B cell (primary cell): ENCODE results near the gene LMO7. TPM values are rescaled to one million over a fixed set of nuclear protein-coding genes. Genes with fewer than 3 reads are reported as not detected.

Experiments
- ATAC-seq: fragments of 200-7000 bp; cut with Tn5 transposase; one replicate; pipeline ENCODE4 v1.10.0; 2021; ENCODE audit warnings: low read depth, mild to moderate bottlenecking, moderate number of reproducible peaks, moderate library complexity
- CTCF ChIA-PET: fragments of 350-600 bp; sonication (Branson Sonifier 250); formaldehyde crosslinking; loops from one replicate; lab custom pipeline; 2021; ENCODE audit warnings: antibody characterized with exemption, inconsistent platforms; lab: Charles Lee
- POLR2A ChIA-PET: fragments of 350-600 bp; sonication (Branson Sonifier 250); formaldehyde crosslinking; loops from one replicate; lab custom pipeline; 2021; ENCODE audit warnings: antibody characterized with exemption; lab: Charles Lee
- DNase-seq: peaks from one replicate; pipeline ENCODE4 v3.0.0; 2013
- H2AFZ ChIP-seq: 2 replicates; pipeline ENCODE4 v1.6.1; 2012; ENCODE audit warnings: mild to moderate bottlenecking, low read depth, low read length; ENCODE audit not compliant: insufficient read depth, poor library complexity, severe bottlenecking
- H3K27ac ChIP-seq, 2 donors: 1 replicate in 1 of 2; 2 replicates in 1 of 2; pipeline ENCODE4 v1.5.1; 2012 to 2013; ENCODE audit warnings: low read length in 2 of 2, mild to moderate bottlenecking in 2 of 2, moderate library complexity in 1 of 2
- H3K27me3 ChIP-seq, 4 experiments: fragments of 200-600 bp in 1 of 4; sonication (generic) in 1 of 4; replicated peaks in 1 of 4; 1 replicate in 2 of 4; 2 replicates in 2 of 4; pipeline versions ENCODE4 v1.6.1 to v1.7.0; 2013 to 2016; ENCODE audit warnings: low read length in 3 of 4, mild to moderate bottlenecking in 2 of 4, mixed read lengths in 1 of 4, moderate library complexity in 1 of 4; ENCODE audit not compliant: insufficient read depth in 4 of 4, control insufficient read depth in 3 of 4; ENCODE audit errors: control extremely low read depth in 1 of 4
- H3K36me3 ChIP-seq, 2 experiments: replicated peaks in 1 of 2; 1 replicate in 1 of 2; 2 replicates in 1 of 2; pipeline versions ENCODE4 v1.6.1 to v1.7.1; 2013; ENCODE audit warnings: low read length in 1 of 2; ENCODE audit not compliant: insufficient read depth in 2 of 2, control insufficient read depth in 1 of 2; ENCODE audit errors: control extremely low read depth in 1 of 2, extremely low read depth in 1 of 2
- H3K4me1 ChIP-seq, 2 donors: fragments of 200-600 bp in 1 of 2; sonication (generic) in 1 of 2; 1 replicate in 1 of 2; 2 replicates in 1 of 2; pipeline versions ENCODE4 v1.5.1 to v1.6.1; 2013 to 2017; ENCODE audit warnings: low read length in 2 of 2; ENCODE audit not compliant: control insufficient read depth in 2 of 2, insufficient read depth in 2 of 2
- H3K4me2 ChIP-seq: replicated peaks from 2 replicates; pipeline ENCODE3; 2012; ENCODE audit warnings: mild to moderate bottlenecking, low read depth, low read length; ENCODE audit not compliant: poor library complexity, severe bottlenecking
- H3K4me3 ChIP-seq, 5 experiments: fragments of 200-600 bp in 1 of 5; sonication (generic) in 1 of 5; 1 replicate in 3 of 5; 2 replicates in 2 of 5; pipeline versions ENCODE4 v1.5.1 to v1.7.0; 2011 to 2016; ENCODE audit warnings: low read length in 4 of 5, mild to moderate bottlenecking in 4 of 5, low read depth in 2 of 5, control low read depth in 1 of 5, moderate library complexity in 1 of 5; ENCODE audit not compliant: insufficient read depth in 1 of 5; ENCODE audit errors: control extremely low read depth in 1 of 5, extremely low read depth in 1 of 5
- H3K79me2 ChIP-seq: fragments of 200-600 bp; sonication (generic); one replicate; pipeline ENCODE4 v1.6.0; 2016; ENCODE audit warnings: low read length; ENCODE audit not compliant: control insufficient read depth, insufficient read depth
- H3K9ac ChIP-seq: fragments of 200-600 bp; sonication (generic); 2 replicates; pipeline ENCODE4 v1.6.1; 2017; ENCODE audit warnings: mild to moderate bottlenecking, low read length, moderate library complexity
- H3K9me3 ChIP-seq, 3 donors: one replicate each; pipeline versions ENCODE4 v1.6.1 to v1.7.1; 2013; ENCODE audit warnings: low read length in 2 of 3; ENCODE audit not compliant: control insufficient read depth in 2 of 3, insufficient read depth in 1 of 3; ENCODE audit errors: control extremely low read depth in 1 of 3
- H4K20me1 ChIP-seq: 2 replicates; pipeline ENCODE4 v1.6.0; 2012; ENCODE audit warnings: mild to moderate bottlenecking, low read length; ENCODE audit not compliant: insufficient read depth, control insufficient read depth, poor library complexity, severe bottlenecking
- H3K27ac Mint-ChIP-seq: one replicate; pipeline ENCODE4 v1.8.0; 2021; ENCODE audit warnings: mixed read lengths
- H3K27me3 Mint-ChIP-seq: one replicate; pipeline ENCODE4 v1.8.0; 2021; ENCODE audit warnings: mixed read lengths
- H3K4me1 Mint-ChIP-seq: one replicate; pipeline ENCODE4 v1.8.0; 2021; ENCODE audit warnings: mixed read lengths
- H3K4me3 Mint-ChIP-seq: one replicate; pipeline ENCODE4 v1.8.0; 2021; ENCODE audit warnings: mixed read lengths
- H3K9me3 Mint-ChIP-seq: one replicate; pipeline ENCODE4 v1.8.0; 2022; ENCODE audit warnings: mixed read lengths; ENCODE audit not compliant: insufficient read depth
- CTCF ChIP-seq: fragments of 200-600 bp; IDR thresholded peaks from one replicate; pipeline ENCODE4 v1.8.0; 2022; ENCODE audit warnings: antibody characterized with exemption, mild to moderate bottlenecking
- EZH2 ChIP-seq: IDR thresholded peaks from 2 replicates; pipeline ENCODE4 v1.6.1; 2012; ENCODE audit warnings: borderline replicate concordance, low read depth, mild to moderate bottlenecking, moderate library complexity, low read length; ENCODE audit not compliant: insufficient read depth, poor library complexity, severe bottlenecking
- WGBS: methylation state at CpG from one replicate; pipeline ENCODE4 v1.1.5; 2013; ENCODE audit warnings: missing lambda C conversion rate; ENCODE audit not compliant: insufficient coverage; 5-methylcytosine and 5-hydroxymethylcytosine counted together
- intact Hi-C: fragments of 100-400 bp; cut with micrococcal nuclease; formaldehyde crosslinking; loops from one replicate; pipeline ENCODE4 v1.10.0; 2022
- polyA plus RNA-seq: library from polyadenylated mRNA; depleted of rRNA; stranded (reverse); fragments of >200 nt; gene quantifications from 2 replicates; pipeline ENCODE4 v1.2.3, GENCODE V29; 2012
- total RNA-seq, 2 donors: library from RNA; stranded (reverse); fragments of 120-200 nt in 1 of 2; gene quantifications; 1 replicate in 1 of 2; 2 replicates in 1 of 2; pipeline versions ENCODE4 v1.2.3 to v1.2.4, GENCODE V29; 2013 to 2022

LMO7 gene
- total and polyA plus RNA-seq, 2 donors (not counting 1 experiment from before 2014, with no cell fraction given): 7.8 to 17.4 TPM

- Mint-ChIP-seq H3K27ac (no peak overlapping the region), H3K4me3 (no peak overlapping the region), H3K27me3 (no peaks in the 10 kb centered on the region), H3K9me3 (no peaks in the 10 kb centered on the region), H3K4me1 (peaks cover 3% of the 10 kb centered on the region)
- Histone ChIP-seq H3K27me3 (no peaks in the 10 kb centered on the region), H3K79me2 (no peaks in the 10 kb centered on the region), H2AFZ (no peak overlapping the region), H3K9me3 (no peaks in the 10 kb centered on the region), H3K4me3 (no peak overlapping the region), H3K4me1 (no peaks in the 10 kb centered on the region), H3K9ac (no peak overlapping the region), H4K20me1 (no peaks in the 10 kb centered on the region), H3K36me3 (no peaks in the 10 kb centered on the region), H3K4me2 (no peak overlapping the region), H3K27ac (no peak overlapping the region)
- ChIA-PET CTCF (no interaction called here), POLR2A (no interaction called here)
- 100% methylated on average over 1 of the region's 1 CpG for WGBS
- TF ChIP-seq CTCF: no peak
- no peak for TF ChIP-seq EZH2
- intact Hi-C loops: no loop called here
- ATAC-seq (no peak), DNase-seq (no peak)
These were observed 134.0 kb downstream of the LMO7 start for GRCh38 chr13:75770164-75770563.

- Mint-ChIP-seq H3K9me3 (no peaks in the 10 kb centered on the region), H3K27ac (no peak overlapping the region), H3K4me1 (peaks cover 3% of the 10 kb centered on the region), H3K27me3 (no peaks in the 10 kb centered on the region), H3K4me3 (no peak overlapping the region)
- Histone ChIP-seq H2AFZ (no peak overlapping the region), H3K4me3 (no peak overlapping the region), H3K27ac (no peak overlapping the region), H3K9me3 (no peaks in the 10 kb centered on the region), H3K9ac (no peak overlapping the region), H3K4me1 (no peaks in the 10 kb centered on the region), H3K27me3 (no peaks in the 10 kb centered on the region), H4K20me1 (no peaks in the 10 kb centered on the region), H3K36me3 (no peaks in the 10 kb centered on the region), H3K4me2 (no peak overlapping the region), H3K79me2 (no peaks in the 10 kb centered on the region)
- POLR2A ChIA-PET: no interaction called here
- no CpG with 5 or more reads among the region's 3 CpGs for WGBS
- no peak for DNase-seq
- intact Hi-C loops: no loop called here
- CTCF ChIA-PET: no interaction called here
- no peak for TF ChIP-seq CTCF
- TF ChIP-seq EZH2: no peak
- ATAC-seq: no peak
These were observed 134.5 kb downstream of the LMO7 start for GRCh38 chr13:75770592-75771011.
